Measurements from ENCODE around the gene KIRREL3.

- TF ChIP-seq CTCF (IDR thresholded peaks at IDR 0.05 in 8 of 11, conservative IDR thresholded peaks at IDR 0.05 in 3 of 11): no peak
- TF ChIP-seq POLR2A (IDR thresholded peaks at IDR 0.05): no peak
- TF ChIP-seq POLR2AphosphoS5 (IDR thresholded peaks at IDR 0.05): no peak
Observed at GRCh38 chr11:126422446-126422845, 578.1 kb downstream of the KIRREL3 start.
